Inferior parietal cortex (tissue), 1 donor: Measurements from ENCODE around the gene TFEB.

Experiments used
- DNase-seq: peaks from one replicate; pipeline ENCODE4 v3.0.0-alpha.2; 2016; ENCODE audit errors: extremely low spot score

TFEB gene

DNA sequence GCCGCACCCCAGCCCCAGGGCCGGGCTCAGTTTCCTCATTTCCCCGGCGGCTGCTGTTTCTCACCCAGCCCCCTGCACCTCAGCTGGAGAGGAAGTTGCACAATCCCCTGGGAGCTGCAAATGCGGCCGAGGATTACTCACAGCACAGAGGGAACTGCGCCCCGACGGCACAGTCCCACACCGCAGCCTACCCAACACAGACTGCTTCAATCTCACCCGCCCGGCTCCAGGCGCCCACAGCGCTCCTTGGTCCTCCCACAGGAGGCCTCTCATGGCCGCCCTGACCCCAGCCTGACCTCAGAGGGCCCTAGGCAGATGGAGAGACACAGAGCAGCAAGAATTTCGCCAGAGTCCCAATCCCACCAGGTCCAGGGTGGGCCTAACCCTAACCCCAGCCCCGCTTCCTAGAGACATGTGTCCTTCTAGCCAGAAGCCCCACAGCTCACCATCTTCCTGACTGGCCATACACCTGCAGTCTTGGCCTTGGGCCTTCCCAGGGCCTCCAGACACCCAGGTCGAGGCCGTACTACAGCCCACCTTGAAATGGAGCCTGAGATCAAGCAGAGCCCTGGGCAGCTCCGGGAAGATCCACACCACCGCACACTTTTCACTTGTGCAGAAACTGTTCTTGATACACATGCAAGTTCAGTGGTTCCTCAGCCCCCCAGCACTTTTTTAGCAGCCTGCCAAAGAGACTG is 11.7 kb downstream of the TFEB start:
- peak; percentile 33 for DNase-seq

DNA sequence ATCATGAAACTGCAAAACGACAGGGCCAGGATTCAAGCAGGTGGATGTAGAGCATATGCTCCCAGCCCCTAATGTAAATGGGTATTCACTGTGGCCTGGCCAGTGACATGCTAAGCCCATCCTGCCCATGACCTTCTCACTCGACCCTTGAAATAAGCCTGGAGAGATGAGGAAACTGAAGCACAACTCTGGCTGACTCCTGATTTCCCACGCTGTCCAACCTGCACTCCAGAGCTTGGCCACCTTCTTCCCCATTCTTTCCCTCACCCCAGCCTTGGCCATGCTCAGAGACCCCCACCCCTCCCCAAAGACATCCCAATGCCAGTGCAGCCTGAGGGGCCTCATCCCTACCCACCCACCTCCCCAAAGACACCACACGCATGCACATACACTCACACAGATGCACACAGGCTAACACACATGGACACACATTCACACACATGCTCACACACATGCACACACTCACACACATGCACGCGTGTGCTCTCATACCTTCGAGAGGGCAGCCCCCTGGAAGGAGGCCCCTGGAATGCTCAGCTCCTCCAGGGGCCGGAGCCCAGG is 12.4 kb downstream of the TFEB start:
- peak; percentile 4 for DNase-seq

DNA sequence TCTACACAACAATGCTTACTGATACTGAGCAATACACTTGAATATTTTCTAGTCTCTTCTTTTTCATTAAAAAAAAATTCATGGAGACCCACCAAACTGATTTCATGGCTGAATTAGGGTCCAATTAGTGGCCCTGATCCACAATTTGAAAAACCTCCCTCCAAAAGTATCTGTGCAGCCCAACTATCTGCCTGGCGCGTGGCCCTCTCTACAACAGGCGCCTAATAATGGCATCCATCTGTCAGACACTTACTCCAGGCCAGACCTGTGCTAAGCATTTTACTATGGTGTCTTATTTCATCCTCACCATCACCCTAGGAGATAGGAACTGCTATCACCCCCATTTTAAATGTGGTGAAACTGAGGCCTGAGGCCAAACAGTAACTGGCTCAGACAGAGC is 14.0 kb downstream of the TFEB start:
- DNase-seq, result no peak

DNA sequence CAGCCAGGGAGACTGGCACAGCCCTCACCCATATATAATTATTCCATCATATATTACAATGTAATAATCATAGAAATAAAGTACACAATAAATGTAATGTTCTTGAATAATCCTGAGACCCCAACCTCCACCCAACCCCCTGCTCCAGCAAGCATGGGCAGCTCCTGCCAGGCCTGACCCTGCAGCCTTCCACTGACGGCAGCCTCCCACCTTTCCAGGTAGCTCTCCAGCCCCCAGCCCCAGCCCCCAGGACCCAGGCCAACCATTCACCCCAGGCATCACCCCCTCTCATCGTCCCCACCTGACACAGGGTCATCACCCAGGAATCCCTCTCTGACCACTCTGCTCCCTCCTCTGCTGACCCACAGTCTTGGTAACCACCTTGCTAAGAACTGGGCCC is 14.6 kb downstream of the TFEB start:
- DNase-seq, result no peak

DNA sequence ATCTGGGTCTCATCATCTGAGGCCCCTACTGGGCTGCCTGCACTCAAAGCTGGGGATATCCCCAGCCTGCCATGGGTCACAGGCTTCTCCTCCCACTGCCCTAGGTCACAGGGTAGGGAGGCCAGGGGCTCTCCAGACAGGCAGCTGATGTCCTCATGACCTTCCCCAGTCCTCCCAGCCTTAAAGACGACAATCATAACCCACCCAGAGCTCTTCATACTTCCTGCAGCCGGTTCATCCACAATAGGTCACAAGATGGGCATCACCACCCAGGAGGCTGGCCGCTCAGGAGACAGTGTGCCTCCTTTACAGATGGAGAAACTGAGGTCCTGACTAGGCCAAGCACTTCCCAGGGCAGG is 15.2 kb downstream of the TFEB start:
- no peak for DNase-seq

DNA sequence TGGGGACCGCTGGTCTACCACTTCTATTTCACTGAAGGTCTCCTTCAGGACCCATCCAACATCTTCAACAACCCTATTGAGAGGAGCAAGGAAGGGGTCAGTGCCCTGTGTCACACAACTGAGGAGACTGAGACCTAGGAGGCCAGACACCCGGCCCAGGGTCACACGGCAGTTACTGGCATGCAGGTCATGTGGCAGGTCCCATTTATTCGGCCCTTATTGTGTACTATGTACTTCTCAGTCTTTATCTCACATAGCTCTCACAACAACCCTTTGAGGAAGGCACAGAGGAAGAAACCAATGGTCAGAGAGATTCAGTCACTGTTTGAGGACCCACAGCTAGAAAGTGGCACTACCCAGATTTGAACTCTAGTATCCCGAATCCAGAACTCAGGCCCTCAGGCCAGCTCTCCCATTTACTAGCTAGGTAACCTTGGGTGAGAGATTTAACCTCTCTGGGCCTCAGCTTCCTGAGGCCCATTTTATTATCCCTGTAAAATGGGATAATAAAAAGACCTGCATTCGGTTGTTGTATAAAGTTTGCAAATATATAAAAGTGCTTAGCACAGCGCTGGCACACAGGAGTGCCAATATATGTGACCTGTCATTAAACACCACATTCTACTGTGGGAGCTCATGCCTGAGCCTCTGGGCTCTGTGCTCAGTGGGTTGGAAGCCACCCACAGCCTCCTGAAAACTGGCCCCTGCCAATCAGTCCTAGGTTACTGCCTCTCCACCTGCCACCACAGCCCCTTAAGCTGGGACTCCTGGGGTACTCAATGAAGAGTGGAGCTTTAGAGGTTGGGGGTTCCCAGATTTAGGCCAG is 15.8 kb downstream of the TFEB start:
- DNase-seq, result no peak

DNA sequence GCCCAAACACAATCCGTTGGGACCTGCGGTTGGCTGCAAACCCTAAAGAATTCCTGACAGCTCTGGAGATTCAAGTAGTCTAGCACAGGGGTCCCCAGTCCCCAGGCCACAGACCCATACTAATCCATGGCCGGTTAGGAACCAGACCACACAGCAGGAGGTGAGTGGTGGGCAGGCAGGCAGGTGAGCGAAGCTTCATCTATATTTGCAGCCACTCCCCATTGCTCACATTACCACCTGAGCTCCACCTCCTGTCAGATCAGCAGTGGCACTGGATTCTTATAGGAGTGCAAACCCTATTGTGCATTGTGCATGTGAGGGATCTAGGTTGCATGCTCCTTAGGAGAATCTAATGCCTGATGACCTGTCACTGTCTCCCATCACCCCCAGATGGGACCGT is 16.6 kb downstream of the TFEB start:
- DNase-seq, result no peak

DNA sequence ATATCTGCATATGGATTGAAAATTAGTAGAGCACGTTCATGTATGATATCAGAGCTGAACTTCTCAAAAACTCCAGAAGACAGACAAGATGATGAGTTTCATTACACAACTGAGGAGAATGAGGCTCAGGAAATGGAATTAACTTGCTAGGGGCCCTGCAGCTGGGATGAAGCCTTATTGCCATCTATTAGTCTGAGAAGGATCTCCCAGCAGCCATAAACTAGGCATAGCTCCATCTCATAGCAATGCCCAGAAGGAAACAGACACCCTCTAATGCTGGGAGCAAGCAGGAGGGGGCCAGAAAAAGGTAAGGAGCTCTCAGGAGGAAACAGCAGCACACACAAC is 18.0 kb downstream of the TFEB start:
- no peak for DNase-seq

DNA sequence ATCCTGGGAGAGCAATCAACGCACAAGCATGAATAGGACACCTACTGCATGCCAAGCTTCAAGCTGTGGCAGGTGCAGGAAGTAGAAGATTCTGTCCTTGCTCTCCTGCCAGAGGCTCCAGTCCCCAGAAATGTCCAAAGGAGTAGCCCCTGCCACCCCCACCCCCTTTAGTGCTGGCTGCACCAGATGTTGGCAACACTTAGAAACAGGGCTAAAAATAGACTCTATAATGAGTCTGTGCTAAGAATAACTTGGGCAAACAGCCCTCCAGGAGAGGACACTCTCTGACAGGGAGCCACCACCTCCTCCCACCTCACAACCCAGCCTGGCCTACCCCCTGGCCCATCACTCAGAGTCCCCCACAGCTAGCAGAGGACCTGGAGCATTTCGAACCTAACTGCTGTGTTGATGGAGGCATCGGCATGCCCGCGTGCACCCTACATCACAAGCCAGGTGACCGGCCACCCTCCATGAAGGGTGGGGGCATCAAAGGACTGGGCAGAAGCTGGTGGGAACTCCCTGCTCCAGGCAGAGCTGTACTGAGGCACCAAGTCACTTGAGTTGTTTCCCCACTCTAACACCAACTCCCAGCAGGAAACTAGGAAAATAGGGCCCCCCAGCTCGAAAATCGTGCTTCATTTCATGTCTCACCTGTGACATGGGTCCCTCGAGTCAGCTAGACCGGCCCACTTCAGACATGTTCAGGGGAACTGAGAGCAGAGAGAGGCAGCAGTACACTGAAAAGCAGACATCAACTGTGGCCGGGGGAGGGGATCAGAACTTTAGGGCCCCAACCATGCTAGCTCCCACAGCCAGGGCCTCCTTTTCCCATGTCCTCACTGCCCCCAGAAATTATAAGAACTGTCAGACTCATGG is 18.7 kb downstream of the TFEB start:
- DNase-seq, result no peak

DNA sequence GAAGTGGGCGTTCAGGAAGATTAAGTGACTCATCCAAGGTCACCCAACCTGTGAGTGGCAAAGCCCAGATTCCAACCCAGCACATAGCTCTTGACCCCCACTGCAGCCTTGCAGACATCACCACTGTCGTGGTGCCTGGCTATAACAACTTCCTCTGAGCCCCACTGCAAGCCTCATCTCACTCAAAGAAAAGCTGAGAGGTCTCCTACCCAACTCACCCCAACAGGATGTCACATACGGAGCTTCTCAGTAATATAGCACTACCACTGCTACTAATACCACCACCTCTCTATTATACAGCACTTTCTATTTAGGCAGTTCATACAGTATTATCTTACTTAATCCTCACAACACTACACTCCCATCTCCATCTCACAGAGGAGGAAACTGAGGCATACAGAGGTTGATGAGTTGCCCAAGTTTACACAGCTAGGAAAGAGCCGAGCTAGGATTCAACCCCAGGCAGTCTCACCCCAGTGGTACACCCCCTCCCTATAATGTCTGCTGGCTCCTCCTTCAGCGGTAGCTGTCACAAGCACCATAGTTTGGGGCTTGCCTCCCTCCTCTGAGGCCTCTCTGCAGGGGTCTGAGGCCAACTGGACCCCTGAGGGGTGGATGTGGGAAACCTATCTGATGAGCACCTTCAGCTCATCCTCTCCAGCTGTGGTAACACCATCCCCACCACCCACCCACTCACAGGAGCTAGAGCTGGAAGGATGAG is 19.5 kb downstream of the TFEB start:
- no peak for DNase-seq

DNA sequence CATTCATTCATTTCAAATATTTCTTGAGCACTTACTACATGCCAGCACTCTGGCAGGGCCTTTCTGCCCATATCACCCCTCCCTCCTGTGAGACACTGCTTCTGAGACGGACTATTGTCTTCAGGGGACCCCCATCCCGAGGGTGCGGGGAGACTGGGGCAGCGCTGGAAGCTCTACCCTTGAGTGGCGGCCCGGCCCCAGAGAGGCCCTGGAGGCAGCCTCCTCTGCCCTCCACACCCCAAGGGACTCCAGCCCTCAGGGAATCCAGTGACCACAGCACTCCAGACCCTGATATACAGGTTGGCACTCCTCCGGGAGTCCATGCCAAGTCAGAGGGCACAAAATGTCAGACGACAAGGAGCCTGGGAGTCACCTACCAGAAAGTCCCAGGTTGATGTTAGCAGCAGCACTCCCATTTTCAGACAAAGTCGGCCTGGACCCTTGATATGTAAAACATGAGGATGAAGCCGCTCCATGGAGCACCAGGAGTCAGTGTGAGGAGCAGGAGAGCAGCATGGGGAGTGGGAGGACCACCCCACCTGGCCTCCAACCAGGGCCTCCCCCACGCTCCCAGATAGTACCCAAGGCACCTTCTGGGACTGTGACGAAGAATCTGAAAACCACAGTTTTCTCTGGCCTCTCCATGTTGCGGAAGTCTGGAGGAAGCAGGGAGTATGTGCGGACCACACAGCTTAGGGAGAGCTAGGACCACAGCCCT is 20.7 kb downstream of the TFEB start:
- no peak for DNase-seq

DNA sequence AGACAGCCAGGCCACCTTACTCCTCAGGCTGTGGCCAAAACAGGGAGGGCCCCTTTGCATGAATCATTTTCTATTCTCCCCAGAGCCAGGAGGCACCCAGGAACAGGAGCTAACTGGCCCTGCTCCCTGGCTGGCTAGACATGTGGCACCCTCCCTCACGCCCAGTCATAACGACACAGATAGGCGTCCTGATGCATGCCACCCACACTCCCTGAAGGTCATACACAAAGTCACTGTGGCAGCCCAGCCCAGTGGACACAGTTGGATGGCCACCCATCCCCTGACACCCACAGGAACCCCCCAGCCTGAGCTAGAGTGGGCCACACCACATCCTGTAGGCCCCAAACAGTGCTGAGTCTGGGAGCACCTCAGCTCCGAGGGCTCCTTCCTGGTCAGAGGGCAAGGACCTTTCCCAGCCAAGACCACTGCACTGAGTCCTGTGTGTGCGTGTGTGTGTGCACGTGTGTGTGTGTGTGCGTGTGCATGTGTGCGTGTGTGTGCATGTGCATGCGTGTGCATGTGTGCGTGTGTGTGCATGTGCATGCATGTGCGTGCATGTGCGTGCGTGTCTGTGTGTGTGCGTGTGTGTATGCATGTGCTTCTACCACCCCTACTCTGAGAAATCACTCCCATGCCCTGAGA is 21.6 kb downstream of the TFEB start:
- DNase-seq, result no peak

DNA sequence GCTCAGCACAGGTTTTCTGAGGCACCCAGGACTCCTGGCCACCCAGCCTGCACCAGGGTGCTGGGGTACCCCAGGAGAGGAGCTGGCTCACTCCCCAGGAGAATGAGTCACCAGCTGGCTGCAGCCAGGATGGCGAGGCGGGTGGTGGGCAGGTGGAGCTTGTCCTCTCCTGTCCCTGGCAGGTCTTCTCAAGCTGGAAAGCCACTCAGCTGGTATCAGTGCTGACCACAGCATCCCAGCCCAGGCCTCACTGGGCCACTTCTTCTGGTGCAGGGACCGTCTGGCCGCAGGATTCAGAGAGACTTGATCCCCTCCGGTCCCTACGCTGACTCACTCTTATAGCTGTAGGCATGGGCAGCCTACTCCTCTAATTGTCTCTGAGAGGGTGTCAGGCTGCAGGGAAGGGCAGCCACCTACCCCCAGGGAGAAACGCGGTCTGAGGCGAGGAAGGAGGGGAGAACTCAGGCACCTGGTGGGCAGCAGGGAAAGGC is 22.2 kb downstream of the TFEB start:
- peak; percentile 74 for DNase-seq

DNA sequence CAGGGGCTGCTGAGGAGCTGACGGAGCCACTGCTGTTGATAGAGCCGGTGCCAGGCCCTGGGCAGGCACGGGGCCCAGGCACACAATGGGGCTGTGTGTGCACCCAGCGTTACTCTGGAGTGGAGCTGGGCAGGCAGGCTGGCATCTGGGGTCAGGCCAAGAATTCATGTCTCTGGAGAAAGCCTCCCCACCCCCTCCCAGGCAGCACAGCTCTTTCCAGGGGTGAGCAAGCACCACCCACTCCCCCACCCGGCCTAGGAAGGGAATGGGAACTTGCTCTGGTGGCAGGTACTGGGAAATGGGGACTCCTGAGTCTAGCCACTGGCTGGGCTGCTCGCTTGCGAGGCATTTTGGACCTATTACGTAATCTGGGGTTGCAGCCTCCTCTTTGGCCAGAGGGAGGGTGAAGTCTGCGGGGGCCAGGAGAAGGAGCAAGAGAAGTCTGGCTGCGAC is 22.7 kb downstream of the TFEB start:
- peak; percentile 83 for DNase-seq

DNA sequence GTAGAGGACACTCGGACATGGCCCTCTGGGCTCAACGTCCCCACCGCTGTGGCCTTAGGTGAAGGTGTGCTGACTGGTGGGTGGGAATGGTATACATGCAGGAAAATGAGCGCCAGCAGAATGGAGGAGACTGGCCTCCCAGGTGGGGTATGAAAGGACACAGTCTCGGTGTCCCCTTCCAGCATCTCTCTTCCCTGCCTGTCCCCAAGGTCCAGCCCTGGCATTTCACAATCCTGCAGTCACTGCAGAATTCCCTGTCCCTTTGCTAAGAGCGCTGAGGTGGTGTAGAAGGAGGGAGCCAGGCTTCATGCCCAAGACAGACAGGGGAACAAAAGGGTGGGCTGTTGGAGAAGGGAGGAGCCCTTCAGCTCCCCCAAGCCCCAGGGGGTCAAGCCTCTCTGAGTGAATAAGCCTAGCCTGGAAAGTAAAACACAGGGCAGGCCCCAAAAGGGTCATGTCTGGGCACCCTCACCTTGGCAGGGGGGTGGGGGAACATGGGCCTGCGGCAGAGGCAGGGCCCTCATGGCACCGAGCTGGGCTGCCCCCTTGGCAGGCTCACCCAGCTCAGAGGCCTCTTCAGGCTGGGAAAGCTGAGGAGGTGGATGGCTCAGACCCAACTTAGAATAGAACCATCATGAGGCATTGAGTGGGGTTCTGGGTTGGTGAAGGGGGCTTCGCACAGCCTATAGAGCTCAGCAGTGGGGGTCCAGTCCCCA is 23.9 kb downstream of the TFEB start:
- DNase-seq, result no peak

DNA sequence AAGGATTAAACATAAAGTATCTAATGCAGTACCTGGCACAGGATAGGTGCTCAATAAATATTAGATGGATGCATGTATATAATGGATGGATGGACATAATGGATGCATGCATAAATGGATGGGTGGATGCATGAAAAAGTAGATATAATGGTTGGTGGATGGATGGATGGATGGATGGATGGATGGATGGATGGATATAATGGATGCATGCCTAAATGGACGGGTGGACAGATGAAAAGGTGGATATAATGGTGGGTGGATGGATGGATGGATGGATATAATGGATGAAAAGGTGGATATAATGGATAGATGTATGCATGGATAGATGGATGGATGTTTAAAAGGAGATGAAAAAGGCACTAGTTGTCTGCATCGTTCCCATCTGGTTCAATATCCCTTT is 26.0 kb downstream of the TFEB start:
- DNase-seq, result no peak

DNA sequence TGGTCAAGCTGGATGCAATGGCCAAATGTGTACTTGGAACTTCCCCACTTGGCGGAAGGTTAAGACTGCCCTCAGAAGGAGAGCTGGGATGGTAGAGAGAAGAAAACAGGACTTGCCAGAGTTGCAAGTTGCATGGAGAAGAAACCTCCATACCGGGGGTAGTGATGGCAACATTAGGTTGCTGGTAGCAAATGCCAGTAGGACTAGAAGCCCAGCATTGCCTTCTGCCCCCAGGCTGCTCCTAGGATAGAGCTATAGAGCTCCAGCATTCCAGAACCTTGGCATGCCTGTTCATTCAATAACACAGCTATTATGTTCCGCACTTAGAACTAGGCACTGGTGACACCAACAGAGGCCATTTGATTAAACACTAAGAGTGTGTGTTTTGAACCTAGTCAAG is 26.6 kb downstream of the TFEB start:
- DNase-seq, result no peak

DNA sequence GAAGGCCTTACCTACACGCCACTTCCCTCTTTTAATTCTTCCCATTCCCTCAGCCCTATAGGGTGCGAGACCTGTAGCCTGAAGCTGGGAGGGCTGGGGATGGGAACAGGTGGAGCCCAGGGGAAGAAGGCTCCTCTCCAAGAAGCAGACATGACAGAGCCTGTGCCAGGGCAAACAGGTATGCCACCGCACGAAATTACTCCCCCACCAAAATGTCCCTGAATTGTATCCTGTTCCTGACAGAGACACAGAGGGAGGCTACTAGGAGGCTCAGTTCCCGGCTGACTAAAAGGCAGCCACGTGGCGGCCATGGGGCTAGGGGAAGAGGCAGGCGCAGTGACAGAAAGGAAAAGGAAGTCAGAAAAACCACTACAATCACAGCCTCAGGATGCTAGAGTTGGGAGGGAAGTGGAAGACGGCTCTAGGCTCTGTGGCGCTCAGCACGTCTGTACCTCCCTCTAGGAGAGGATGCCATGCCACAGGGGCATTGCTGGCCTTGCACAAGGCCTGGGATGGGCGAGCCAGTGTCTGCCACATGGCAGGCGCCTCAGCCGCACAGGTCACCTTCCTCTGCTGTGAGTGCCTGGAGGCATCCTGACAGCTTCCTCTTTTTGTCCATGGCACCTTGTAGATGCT is 27.7 kb downstream of the TFEB start:
- DNase-seq, result no peak
